GM10266 (cell line): ENCODE data around the gene MARCHF10.

ENCODE experiments used
- DNase-seq: peaks from one replicate; pipeline ENCODE4 v3.0.0; 2012; ENCODE audit errors: extremely low spot score
- TF ChIP-seq, protein P1 (sequence below): IDR thresholded peaks from 2 replicates; pipeline ENCODE4 v1.5.1; 2012; ENCODE audit warnings: mild to moderate bottlenecking, low read depth; ENCODE audit not compliant: control insufficient read depth, insufficient read depth; ENCODE audit errors: missing control alignments

The MARCHF10 gene

DNA sequence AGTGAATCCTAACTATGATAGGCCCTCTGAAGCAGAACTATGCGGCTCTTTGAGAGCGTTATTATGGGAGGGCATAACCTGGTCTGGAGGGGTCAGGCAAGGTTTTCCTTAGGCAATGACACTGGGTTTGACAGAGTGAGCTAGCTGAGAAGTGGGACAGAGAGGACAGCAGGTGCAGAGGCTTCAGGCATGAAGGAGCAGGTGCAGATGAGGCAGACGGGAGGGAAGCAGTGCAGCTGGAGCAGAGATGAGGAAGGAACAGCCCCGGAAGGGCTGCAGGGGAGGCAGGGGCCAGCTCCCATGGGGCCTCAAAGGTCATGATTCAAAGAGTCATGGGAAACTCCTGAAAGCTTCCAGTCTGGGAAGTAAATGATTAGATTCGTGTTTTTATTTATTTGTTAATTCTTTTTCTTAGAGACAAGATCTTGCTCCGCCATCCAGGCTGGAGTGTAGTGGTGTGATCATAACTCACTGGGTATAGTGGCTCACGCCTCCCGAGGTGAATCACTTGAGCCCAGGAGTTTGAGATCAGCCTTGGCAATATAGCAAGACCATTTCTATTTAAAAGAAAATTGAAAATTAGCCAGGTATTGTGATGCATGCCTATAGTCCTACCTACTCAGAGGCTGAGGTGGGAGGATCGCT, 5.4 kb downstream of the MARCHF10 start:
- no peak for DNase-seq
- TF ChIP-seq, protein P1, sequence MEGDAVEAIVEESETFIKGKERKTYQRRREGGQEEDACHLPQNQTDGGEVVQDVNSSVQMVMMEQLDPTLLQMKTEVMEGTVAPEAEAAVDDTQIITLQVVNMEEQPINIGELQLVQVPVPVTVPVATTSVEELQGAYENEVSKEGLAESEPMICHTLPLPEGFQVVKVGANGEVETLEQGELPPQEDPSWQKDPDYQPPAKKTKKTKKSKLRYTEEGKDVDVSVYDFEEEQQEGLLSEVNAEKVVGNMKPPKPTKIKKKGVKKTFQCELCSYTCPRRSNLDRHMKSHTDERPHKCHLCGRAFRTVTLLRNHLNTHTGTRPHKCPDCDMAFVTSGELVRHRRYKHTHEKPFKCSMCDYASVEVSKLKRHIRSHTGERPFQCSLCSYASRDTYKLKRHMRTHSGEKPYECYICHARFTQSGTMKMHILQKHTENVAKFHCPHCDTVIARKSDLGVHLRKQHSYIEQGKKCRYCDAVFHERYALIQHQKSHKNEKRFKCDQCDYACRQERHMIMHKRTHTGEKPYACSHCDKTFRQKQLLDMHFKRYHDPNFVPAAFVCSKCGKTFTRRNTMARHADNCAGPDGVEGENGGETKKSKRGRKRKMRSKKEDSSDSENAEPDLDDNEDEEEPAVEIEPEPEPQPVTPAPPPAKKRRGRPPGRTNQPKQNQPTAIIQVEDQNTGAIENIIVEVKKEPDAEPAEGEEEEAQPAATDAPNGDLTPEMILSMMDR: no peak

DNA sequence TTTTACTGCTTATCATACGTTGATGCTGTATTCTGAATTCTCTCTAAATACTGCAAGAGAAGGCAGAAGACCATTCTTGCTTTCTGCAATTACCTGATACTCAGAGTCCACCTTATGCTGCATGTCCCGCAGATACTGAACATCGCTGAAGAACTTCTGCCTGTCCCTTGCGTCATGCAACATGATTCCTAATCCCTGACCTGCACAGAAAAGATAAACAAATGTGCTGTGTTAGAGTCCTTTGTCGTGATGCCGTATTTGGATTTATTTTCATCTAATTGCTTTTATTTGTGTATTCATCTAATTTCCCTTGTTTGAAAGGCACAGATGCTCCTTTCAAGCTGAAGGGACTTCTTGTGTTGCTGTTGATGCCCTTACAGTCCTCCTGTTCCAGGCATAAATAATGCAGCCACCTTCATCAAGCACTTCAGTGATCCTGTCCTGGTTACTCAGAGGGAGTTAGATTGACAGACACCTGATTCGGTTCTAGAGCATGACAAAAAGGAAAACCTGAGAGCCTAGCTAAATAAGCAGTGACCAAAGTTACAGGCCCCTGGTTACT, 6.5 kb downstream of the MARCHF10 start:
- TF ChIP-seq, protein P1: no peak
- no peak for DNase-seq

GRCh38 chr17:62800585-62800984, 7.5 kb downstream of the MARCHF10 start:
- no peak for DNase-seq
- TF ChIP-seq, protein P1: no peak

DNA sequence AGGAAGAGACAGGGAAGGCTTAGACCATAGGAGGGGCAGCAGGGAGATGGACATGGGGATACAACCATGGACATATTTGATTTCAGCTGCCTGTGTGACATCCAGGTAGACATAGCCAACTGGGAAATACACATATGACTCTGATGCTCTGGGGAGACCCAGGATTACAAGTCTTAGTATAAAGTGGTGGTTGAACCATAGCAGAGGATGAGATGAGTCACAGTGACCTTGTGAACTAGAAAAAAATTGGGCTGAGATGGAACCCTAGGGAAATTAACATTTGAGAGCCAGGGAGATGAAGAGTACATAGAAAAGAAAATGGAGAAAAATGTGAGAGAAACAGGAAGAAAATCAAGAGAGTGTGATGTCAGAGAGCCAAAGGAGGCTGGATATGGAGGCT, 10.2 kb downstream of the MARCHF10 start:
- no peak for DNase-seq
- TF ChIP-seq, protein P1: no peak

GRCh38 chr17:62796291-62796690, 11.8 kb downstream of the MARCHF10 start:
- TF ChIP-seq, protein P1: no peak
- DNase-seq: no peak

GRCh38 chr17:62794666-62794971, 13.5 kb downstream of the MARCHF10 start:
- TF ChIP-seq, protein P1: no peak
- no peak for DNase-seq

DNA sequence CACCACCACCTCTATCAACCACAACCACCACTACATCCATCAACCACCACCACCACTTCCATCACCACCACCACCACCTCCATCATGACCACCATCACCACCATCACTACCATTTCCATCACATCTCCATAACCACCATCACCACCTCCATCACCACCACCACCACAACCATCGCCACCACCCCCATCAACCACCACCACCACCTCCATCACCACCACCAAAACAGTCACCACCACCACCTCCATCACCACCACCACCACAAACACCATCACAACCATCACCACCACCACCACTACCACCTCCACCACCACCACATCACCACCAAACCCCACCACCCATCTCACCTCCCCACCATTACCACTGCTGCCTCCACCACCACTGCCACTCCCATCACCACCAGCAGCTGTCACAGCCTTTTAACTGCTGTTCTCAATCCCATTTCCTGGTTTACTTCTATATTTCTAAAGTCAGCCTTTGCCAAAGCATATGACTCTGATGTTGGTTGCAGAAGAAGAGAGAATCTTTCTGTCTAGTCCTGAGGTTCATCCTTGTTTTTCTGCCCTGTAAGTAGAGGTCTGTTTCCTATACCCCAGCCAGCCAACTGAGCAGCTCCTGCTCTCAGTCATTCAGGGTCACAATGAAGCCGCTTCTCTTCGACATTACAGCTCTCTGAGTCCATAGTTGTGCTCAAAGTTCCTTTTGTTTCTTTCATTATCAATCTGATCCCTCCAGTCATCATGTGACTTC, 14.0 kb downstream of the MARCHF10 start:
- TF ChIP-seq, protein P1: no peak
- no peak for DNase-seq
